ENCODE data around the gene TNIK.

The TNIK gene

DNA sequence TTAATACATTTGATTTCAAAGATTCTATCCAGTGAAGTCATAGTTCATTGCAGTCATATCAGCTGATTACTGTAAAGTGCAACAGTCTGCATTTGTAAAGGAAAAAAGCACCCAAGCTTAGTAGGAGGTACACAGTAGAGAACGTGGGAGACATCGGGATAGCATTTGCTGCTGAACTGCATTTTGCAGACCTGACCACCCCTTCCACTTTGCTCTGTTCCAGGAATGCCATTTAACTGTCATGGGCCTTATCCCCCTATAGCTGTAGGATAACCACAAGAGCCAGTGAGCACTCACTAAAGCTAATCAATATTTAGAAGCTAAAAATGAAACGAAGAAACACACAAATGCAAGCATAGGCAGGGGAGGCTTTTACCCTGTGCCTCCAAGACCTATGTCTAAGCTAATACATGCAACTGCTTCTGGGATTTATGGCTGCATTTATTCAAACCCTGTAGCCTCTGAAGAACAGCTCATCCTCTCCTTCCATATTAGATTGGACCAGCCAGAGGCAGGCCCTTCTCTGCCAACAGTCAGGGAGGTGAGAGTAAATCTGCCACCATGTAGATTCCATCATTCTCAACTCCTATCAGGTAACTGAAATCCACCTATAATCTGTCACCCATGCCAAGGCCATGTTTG, 23.0 kb downstream of the TNIK start:
- TF ChIP-seq, protein P1, sequence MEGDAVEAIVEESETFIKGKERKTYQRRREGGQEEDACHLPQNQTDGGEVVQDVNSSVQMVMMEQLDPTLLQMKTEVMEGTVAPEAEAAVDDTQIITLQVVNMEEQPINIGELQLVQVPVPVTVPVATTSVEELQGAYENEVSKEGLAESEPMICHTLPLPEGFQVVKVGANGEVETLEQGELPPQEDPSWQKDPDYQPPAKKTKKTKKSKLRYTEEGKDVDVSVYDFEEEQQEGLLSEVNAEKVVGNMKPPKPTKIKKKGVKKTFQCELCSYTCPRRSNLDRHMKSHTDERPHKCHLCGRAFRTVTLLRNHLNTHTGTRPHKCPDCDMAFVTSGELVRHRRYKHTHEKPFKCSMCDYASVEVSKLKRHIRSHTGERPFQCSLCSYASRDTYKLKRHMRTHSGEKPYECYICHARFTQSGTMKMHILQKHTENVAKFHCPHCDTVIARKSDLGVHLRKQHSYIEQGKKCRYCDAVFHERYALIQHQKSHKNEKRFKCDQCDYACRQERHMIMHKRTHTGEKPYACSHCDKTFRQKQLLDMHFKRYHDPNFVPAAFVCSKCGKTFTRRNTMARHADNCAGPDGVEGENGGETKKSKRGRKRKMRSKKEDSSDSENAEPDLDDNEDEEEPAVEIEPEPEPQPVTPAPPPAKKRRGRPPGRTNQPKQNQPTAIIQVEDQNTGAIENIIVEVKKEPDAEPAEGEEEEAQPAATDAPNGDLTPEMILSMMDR (IDR thresholded peaks at IDR 0.05) = no peak
- TF ChIP-seq ZFX (IDR thresholded peaks at IDR 0.05; ENCODE audit: borderline replicate concordance) = no peak
- H3K27ac ChIP-seq = no peak overlapping the region

DNA sequence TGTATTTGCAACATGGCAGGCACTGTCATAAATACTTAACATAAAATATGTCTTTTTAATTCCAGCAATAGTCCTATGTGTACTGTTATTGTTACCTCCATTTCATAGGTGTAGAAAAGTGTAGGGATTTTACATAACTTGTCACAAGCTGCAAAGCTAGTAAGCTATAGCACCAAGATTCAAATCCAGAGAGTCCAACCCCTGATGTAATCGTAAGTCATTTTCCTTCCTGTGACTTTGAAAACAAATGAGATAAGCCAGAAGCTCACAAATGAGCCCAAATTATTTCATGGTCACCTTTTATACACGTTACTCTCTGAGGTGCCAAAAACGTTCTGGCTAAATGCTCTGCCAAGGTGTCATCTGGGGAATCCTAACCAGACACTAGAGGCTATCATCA, 23.8 kb downstream of the TNIK start:
- no peak overlapping the region for H3K27ac ChIP-seq
- TF ChIP-seq ZFX (IDR thresholded peaks at IDR 0.05; ENCODE audit: borderline replicate concordance) = no peak

DNA sequence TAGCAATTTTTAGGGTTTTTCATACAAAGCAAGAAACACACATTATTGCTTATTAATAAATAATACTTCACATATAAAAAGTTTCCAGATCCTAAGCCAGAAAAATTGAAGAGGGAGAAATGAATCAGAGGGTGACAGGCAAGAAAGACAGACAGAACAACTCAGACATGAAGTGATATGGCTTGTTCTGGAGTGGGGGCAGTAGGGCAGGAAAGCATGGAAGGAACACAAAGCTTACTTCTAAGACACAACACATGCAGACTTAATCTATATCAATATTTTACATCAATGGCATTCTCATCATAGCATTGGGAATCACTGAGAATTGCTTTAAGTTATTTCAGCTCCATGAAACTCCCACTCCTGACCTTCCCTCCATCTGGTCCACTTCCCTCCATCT, 24.4 kb downstream of the TNIK start:
- TF ChIP-seq, protein P1 (IDR thresholded peaks at IDR 0.05) = no peak
- no peak for TF ChIP-seq ZFX (IDR thresholded peaks at IDR 0.05; ENCODE audit: borderline replicate concordance)
- no peak overlapping the region for H3K27ac ChIP-seq

DNA sequence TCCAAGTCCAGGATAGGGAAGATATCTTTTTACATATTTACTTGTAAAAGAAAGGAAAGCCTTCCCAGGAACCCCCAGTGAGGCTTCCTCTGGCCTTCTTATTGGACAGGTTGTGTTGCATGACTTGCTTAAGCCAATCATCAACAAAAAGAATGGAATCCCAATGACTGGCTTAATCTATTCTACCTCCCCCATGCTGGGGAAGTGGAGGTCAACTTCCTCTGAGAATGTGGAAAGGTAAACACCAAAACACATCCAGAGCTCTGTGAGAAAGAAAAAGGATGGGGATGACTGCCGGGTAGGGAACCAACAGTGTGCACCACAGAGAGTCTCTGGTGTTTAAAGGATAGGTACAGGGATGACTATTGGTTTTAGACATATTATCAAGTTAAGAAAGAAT, 25.1 kb downstream of the TNIK start:
- no peak for TF ChIP-seq ZFX (IDR thresholded peaks at IDR 0.05; ENCODE audit: borderline replicate concordance)
- TF ChIP-seq, protein P1 (IDR thresholded peaks at IDR 0.05) = no peak
- H3K27ac ChIP-seq = no peak overlapping the region

- H3K27ac ChIP-seq = no peak overlapping the region
- TF ChIP-seq, protein P1 (IDR thresholded peaks at IDR 0.05) = no peak
- no peak for TF ChIP-seq ZFX (IDR thresholded peaks at IDR 0.05; ENCODE audit: borderline replicate concordance)
Observed at GRCh38 chr3:171432548-171432947, 27.7 kb downstream of the TNIK start.

GRCh38 chr3:171431550-171431949, 28.7 kb downstream of the TNIK start:
- no peak for TF ChIP-seq ZFX (IDR thresholded peaks at IDR 0.05; ENCODE audit: borderline replicate concordance)
- TF ChIP-seq, protein P1 (IDR thresholded peaks at IDR 0.05) = no peak
- H3K27ac ChIP-seq = no peak overlapping the region

GRCh38 chr3:171430530-171430929, 29.7 kb downstream of the TNIK start:
- no peak overlapping the region for H3K27ac ChIP-seq
- TF ChIP-seq ZFX (IDR thresholded peaks at IDR 0.05; ENCODE audit: borderline replicate concordance) = no peak
- TF ChIP-seq, protein P1 (IDR thresholded peaks at IDR 0.05) = no peak

DNA sequence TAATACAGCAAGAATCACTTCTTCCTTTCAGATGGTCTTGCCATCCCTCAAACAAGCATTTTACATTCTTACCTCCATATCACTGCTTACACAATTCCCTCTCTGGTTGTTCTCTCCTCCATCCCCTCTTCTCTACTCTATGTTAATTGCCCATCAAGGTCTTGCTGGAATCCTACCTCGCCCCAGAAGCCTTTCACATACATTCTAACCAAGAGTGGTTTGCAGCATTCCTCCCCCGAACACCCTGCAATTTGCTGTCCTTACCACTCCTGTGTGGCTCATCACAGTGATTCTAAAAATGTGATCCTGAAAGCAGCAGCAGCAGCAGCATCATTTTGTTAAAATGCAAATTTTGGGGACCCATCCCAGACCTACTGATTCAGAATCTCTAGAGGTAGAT, 30.6 kb downstream of the TNIK start:
- H3K27ac ChIP-seq = no peak overlapping the region
- no peak for TF ChIP-seq ZFX (IDR thresholded peaks at IDR 0.05; ENCODE audit: borderline replicate concordance)
- TF ChIP-seq, protein P1 (IDR thresholded peaks at IDR 0.05) = no peak
